Heart left ventricle (tissue), 16 donors: ENCODE measurements around the gene CACNA2D3. TPM values are rescaled to one million over a fixed set of nuclear protein-coding genes. Genes with fewer than 3 reads are reported as not detected.

Experiments
- ATAC-seq, 4 donors: fragments of 200-7000 bp; cut with Tn5 transposase; one replicate each; pipeline ENCODE4 v1.9.1; 2020 to 2022; ENCODE audit warnings: moderate library complexity in 4 of 4, mild to moderate bottlenecking in 3 of 4, moderate number of reproducible peaks in 1 of 4
- DNase-seq, 5 donors: peaks; one replicate each; pipeline ENCODE4 v3.0.0-alpha.2; 2020
- H3K27ac ChIP-seq, 12 donors: fragments of 200-600 bp; sonication (generic) in 4 of 12; one replicate each; pipeline versions ENCODE4 v1.5.0 to v1.8.0; 2016 to 2022; ENCODE audit warnings: mild to moderate bottlenecking in 2 of 12
- H3K27me3 ChIP-seq, 9 donors: fragments of 200-600 bp; sonication (generic) in 2 of 9; one replicate each; pipeline versions ENCODE4 v1.5.1 to v1.8.0; 2016 to 2022; ENCODE audit warnings: mild to moderate bottlenecking in 3 of 9
- H3K36me3 ChIP-seq, 9 donors: fragments of 200-600 bp; sonication (generic) in 2 of 9; one replicate each; pipeline versions ENCODE4 v1.5.0 to v1.8.0; 2018 to 2022; ENCODE audit warnings: mild to moderate bottlenecking in 2 of 9
- H3K4me1 ChIP-seq, 12 donors: fragments of 200-600 bp; sonication (generic) in 4 of 12; one replicate each; pipeline versions ENCODE4 v1.5.0 to v1.8.0; 2016 to 2022; ENCODE audit warnings: mild to moderate bottlenecking in 3 of 12
- H3K4me3 ChIP-seq, 12 donors: fragments of 200-600 bp; sonication (generic) in 4 of 12; one replicate each; pipeline versions ENCODE4 v1.5.0 to v1.8.0; 2017 to 2022; ENCODE audit warnings: mild to moderate bottlenecking in 9 of 12, moderate library complexity in 4 of 12
- H3K9me3 ChIP-seq, 12 donors: fragments of 200-600 bp; sonication (generic) in 4 of 12; one replicate each; pipeline versions ENCODE4 v1.5.0 to v1.8.0; 2016 to 2022; ENCODE audit warnings: mild to moderate bottlenecking in 1 of 12
- POLR2A ChIP-seq, 2 donors: fragments of 450-650 bp; IDR thresholded peaks; one replicate each; pipeline ENCODE4 v1.6.1; 2017; ENCODE audit warnings: antibody characterized with exemption in 2 of 2, mild to moderate bottlenecking in 2 of 2, moderate library complexity in 2 of 2
- WGBS, 4 donors: extraction: QIAGEN DNeasy Blood & Tissue Kit in 2 of 4; methylation state at CpG; one replicate each; pipeline versions ENCODE4 v1.1.5 to v1.1.7; 2013 to 2018; 5-methylcytosine and 5-hydroxymethylcytosine counted together
- intact Hi-C, 10 donors: fragments of 100-400 bp; cut with DNase I; formaldehyde crosslinking; loops; one replicate each; pipeline versions ENCODE4 v1.11.1 to v1.14.2; 2022
- polyA plus RNA-seq, 2 donors: library from polyadenylated mRNA; stranded (reverse); fragments of 200-250 nt; gene quantifications; one replicate each; pipeline ENCODE4 v1.2.3, GENCODE V29; 2013
- total RNA-seq, 9 donors: library from RNA; depleted of rRNA in 2 of 9; stranded (reverse); fragments of >200 nt in 2 of 9; fragmentation: NEBNext Ultra II Directional in 3 of 9; extraction: Animal tissue kit (Norgen Biotek cat#: 25700) in 3 of 9; gene quantifications; one replicate each; pipeline versions ENCODE4 v1.1.0 to v1.2.4, GENCODE V29; 2016 to 2023
- TF ChIP-seq, protein P1 (sequence below), 12 donors: fragments of 200-600 bp; sonication (generic) in 4 of 12; IDR thresholded peaks; one replicate each; pipeline versions ENCODE4 v1.5.0 to v1.8.0; 2018 to 2022; ENCODE audit warnings: antibody characterized with exemption in 12 of 12, mild to moderate bottlenecking in 5 of 12
- donor health status: ischemic (EF 13 %, LVEDD 7.1; RV severe dilation, severe dysfunction).
- donor health status: healthy with polysubstance abuse.
- donor health status: DM: no; HTN: yes; CAD: no.
- donor health status: DM: no; HTN: no; CAD: no.
- donor health status: ischemic (EF 25% LVEDD 6.9; RV normal size, moderate dysfunction).
- donor health status: ischemic (EF 25% LVEDD 5.7; RV mildly dilated, moderate dysfunction).
- donor health status: healthy.
- donor health status: DM: yes; HTN: yes; CAD: no.
- donor health status: ischemic (EF 35%, LVEDD 5.7; RV mildly dilated, moderate dysfunction).
- donor health status: nonischemic (EF 11% LVEDD 7.7; RV severe dilation, severe dysfunction).
- donor health status: DM: yes; HTN: yes; CAD: no.
- donor health status: PGD.
- donor health status: ischemic (EF 29% LVEDD 5.4; RV normal size, mild dysfunction).
- donor health status: nonischemic (EF 23%, LVEDD 6.1; RV moderate dilation, normal function).

The CACNA2D3 gene
- total and polyA plus RNA-seq, 11 donors: 0.17 to 25.1 (median 12.8) TPM

DNA sequence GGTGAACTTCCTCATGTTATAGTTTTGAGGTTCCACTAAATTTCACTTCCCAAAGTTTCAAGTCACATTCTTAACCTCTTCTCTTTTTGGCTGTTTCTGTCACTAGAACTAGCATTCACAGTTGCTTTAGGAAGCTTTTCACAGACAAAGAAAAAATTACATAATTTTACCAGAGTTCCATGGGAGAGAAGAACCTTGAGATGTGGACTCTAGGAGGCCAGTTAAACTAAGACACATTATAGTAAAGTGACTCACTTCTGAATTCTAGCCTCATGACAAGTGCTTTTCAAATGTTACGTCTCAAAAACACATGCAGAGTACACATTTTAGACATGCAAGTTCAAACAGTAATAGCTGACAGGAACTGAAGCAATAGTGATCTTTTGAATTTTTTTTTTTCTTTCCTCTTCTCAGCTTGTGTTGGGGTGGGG is 845.4 kb downstream of the CACNA2D3 start:
- WGBS, 4 donors: 80 to 91% (median 85%) methylated on average over 1 of the region's 1 CpG
- ATAC-seq (no peak), DNase-seq (no peak)
- peaks cover 0 to 42% (median 0%) of the 10 kb centered on the region in 12 donors for H3K4me1 ChIP-seq
- H3K4me3 ChIP-seq: no peak overlapping the region
- intact Hi-C loops: no loop called here
- TF ChIP-seq, protein P1, sequence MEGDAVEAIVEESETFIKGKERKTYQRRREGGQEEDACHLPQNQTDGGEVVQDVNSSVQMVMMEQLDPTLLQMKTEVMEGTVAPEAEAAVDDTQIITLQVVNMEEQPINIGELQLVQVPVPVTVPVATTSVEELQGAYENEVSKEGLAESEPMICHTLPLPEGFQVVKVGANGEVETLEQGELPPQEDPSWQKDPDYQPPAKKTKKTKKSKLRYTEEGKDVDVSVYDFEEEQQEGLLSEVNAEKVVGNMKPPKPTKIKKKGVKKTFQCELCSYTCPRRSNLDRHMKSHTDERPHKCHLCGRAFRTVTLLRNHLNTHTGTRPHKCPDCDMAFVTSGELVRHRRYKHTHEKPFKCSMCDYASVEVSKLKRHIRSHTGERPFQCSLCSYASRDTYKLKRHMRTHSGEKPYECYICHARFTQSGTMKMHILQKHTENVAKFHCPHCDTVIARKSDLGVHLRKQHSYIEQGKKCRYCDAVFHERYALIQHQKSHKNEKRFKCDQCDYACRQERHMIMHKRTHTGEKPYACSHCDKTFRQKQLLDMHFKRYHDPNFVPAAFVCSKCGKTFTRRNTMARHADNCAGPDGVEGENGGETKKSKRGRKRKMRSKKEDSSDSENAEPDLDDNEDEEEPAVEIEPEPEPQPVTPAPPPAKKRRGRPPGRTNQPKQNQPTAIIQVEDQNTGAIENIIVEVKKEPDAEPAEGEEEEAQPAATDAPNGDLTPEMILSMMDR (IDR thresholded peaks at IDR 0.05): no peak
- TF ChIP-seq POLR2A (IDR thresholded peaks at IDR 0.05): no peak
- H3K9me3 ChIP-seq: no peaks in the 10 kb centered on the region
- no peaks in the 10 kb centered on the region for H3K36me3 ChIP-seq
- H3K27ac ChIP-seq: peak overlapping the region in 1 of 12 donors; percentile 66
- H3K27me3 ChIP-seq: no peaks in the 10 kb centered on the region

GRCh38 chr3:54968546-54969172 is 846.3 kb downstream of the CACNA2D3 start:
- DNase-seq: no peak
- no peak for ATAC-seq
- Histone ChIP-seq H3K9me3 (no peaks in the 10 kb centered on the region), H3K4me1 (peaks cover 0 to 35% (median 0%) of the 10 kb centered on the region in 12 donors), H3K36me3 (no peaks in the 10 kb centered on the region), H3K4me3 (peak overlapping the region in 1 of 12 donors; percentile 7), H3K27ac (peak overlapping the region in 1 of 12 donors; percentile 66), H3K27me3 (no peaks in the 10 kb centered on the region)
- TF ChIP-seq, protein P1 (IDR thresholded peaks at IDR 0.05): no peak
- no peak for TF ChIP-seq POLR2A (IDR thresholded peaks at IDR 0.05)
- intact Hi-C loops: no loop called here
- WGBS, 4 donors: 90 to 93% (median 91%) methylated on average over 5 of the region's 5 CpGs

DNA sequence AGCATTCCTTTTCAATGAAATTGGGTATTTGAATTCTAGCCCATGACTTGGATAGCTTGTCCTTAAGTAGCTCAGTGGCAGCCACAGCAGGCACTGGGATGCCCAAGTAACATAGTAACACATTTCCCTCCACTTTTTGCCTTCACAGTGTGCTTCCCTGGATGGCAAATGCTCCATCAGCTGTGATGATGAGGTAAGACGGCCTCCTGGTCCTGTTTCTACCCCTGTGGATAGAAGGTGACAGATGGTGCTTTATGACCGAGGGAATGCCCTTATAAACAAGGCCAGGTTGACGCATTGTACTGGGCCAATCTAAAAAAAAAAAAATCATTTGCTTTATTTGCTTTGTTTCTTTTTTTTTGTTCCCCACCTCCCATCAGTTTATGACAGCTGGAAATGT is 847.3 kb downstream of the CACNA2D3 start:
- WGBS, 4 donors: 93 to 95% (median 95%) methylated on average over 3 of the region's 3 CpGs
- Histone ChIP-seq H3K9me3 (no peaks in the 10 kb centered on the region), H3K4me3 (no peak overlapping the region), H3K27me3 (no peaks in the 10 kb centered on the region), H3K4me1 (peaks cover 0 to 28% (median 0%) of the 10 kb centered on the region in 12 donors), H3K27ac (no peak overlapping the region), H3K36me3 (no peaks in the 10 kb centered on the region)
- DNase-seq (no peak), ATAC-seq (no peak)
- TF ChIP-seq POLR2A (IDR thresholded peaks at IDR 0.05): no peak
- TF ChIP-seq, protein P1 (IDR thresholded peaks at IDR 0.05): no peak
- intact Hi-C loops: no loop called here

- Histone ChIP-seq H3K9me3 (no peaks in the 10 kb centered on the region), H3K27ac (no peak overlapping the region), H3K4me1 (peaks cover 0 to 28% (median 0%) of the 10 kb centered on the region in 12 donors), H3K27me3 (no peaks in the 10 kb centered on the region), H3K4me3 (no peak overlapping the region), H3K36me3 (no peaks in the 10 kb centered on the region)
- DNase-seq (no peak), ATAC-seq (no peak)
- 31 to 61% (median 35%) methylated on average over 1 of the region's 1 CpG for WGBS, 4 donors
- intact Hi-C loops: no loop called here
- TF ChIP-seq, protein P1 (IDR thresholded peaks at IDR 0.05): no peak
- TF ChIP-seq POLR2A (IDR thresholded peaks at IDR 0.05): no peak
Measured at GRCh38 chr3:54970895-54971294, 848.5 kb downstream of the CACNA2D3 start.
